ENCODE results near the gene ZNF750. TPM values are rescaled to one million over a fixed set of nuclear protein-coding genes. Genes with fewer than 3 reads are reported as not detected.

Gene ZNF750
- total and polyA plus RNA-seq, 10 of the 15 experiments (the other 5 are each of a cell fraction or from before 2014, with no cell fraction given) = 0.06 TPM; not detected in 9

GRCh38 chr17:82863383-82863940, 23.6 kb upstream of the ZNF750 start:
- BruUV-seq (replicated peaks) = TSS peak; percentile 84
- ATAC-seq (no peak), DNase-seq (ENCODE audit: low read depth, low spot score) (no peak), FAIRE-seq (no peak)
- peaks cover 78% of the 10 kb centered on the region for H3K4me1 ChIP-seq (ENCODE audit: control insufficient read depth, insufficient read depth, low read length)
- TF ChIP-seq TBL1XR1 (IDR thresholded peaks at IDR 0.05; ENCODE audit: low read depth, low read length) = no peak
- TF ChIP-seq IRF5 (IDR thresholded peaks at IDR 0.05; ENCODE audit: borderline replicate concordance) = no peak
- TF ChIP-seq BHLHE40 (IDR thresholded peaks at IDR 0.05; ENCODE audit: borderline replicate concordance in 1 of 2, low read depth in 2 of 2, low read length in 1 of 2) = no peak
- TF ChIP-seq SREBF1 (IDR thresholded peaks at IDR 0.05; ENCODE audit: low read length) = no peak
- TF ChIP-seq CHD2 (IDR thresholded peaks at IDR 0.05; ENCODE audit: borderline replicate concordance, low read depth, low read length) = no peak
- no peak for TF ChIP-seq NRF1 (conservative IDR thresholded peaks at IDR 0.05; ENCODE audit: low read depth, low read length)
- no peak for TF ChIP-seq USF2 (IDR thresholded peaks at IDR 0.05; ENCODE audit: borderline replicate concordance, low read depth, low read length)
- TF ChIP-seq CTCF (IDR thresholded peaks at IDR 0.05 in 2 of 3, conservative IDR thresholded peaks at IDR 0.05 in 1 of 3; ENCODE audit: control insufficient read depth in 2 of 3, extremely low read depth in 1 of 3, insufficient read depth in 1 of 3, low read depth in 3 of 3, low read length in 3 of 3) = 0 out of 6 replicates have a peak, but pooled peaks of 1 of the 3 experiments have one; percentile 8
- TF ChIP-seq SP1 (IDR thresholded peaks at IDR 0.05; ENCODE audit: low read depth, low read length) = peak; percentile 3
- no peak for TF ChIP-seq ATF7 (IDR thresholded peaks at IDR 0.05; ENCODE audit: low read depth)
- no peak for TF ChIP-seq TCF3 (IDR thresholded peaks at IDR 0.05; ENCODE audit: borderline replicate concordance, insufficient read depth, low read depth, low read length)
- TF ChIP-seq IRF3 (IDR thresholded peaks at IDR 0.05) = no peak
- TF ChIP-seq HDGF (IDR thresholded peaks at IDR 0.05) = 0 out of 2 replicates have a peak, but pooled peaks have one; percentile 17
- no peak for TF ChIP-seq ESRRA (IDR thresholded peaks at IDR 0.05; ENCODE audit: low read length)
- TF ChIP-seq ZNF622 (IDR thresholded peaks at IDR 0.05) = no peak
- no peak for TF ChIP-seq DPF2 (IDR thresholded peaks at IDR 0.05)
- peak; percentile 65; the same call in 1 of the 2 replicates for TF ChIP-seq SMARCA5 (IDR thresholded peaks at IDR 0.05)
- POLR2A ChIA-PET = interaction anchor here (1.4 to 3.3 kb wide), 2 partner anchors 9 to 10 kb away, joined by 6 to 9 read pairs; no protein-coding TSS in a partner anchor
- peak overlapping the region; percentile 89 for H3K9ac ChIP-seq (ENCODE audit: control insufficient read depth, insufficient read depth, low read length)
- H3K79me2 ChIP-seq (ENCODE audit: control insufficient read depth, insufficient read depth, low read length) = peaks cover 63% of the 10 kb centered on the region
- 70% methylated on average over 11 of the region's 11 CpGs for WGBS (ENCODE audit: insufficient coverage, insufficient replicate concordance, low lambda C conversion rate, missing lambda C conversion rate)
- H3K27me3 ChIP-seq (replicated peaks in 1 of 2; ENCODE audit: control insufficient read depth in 2 of 2, insufficient read depth in 2 of 2, low read length in 1 of 2) = no peaks in the 10 kb centered on the region
- peaks cover 0 to 4% of the 10 kb centered on the region in 2 experiments; a peak in 2 of 4 replicates for H3K36me3 ChIP-seq (ENCODE audit: control insufficient read depth in 2 of 2, insufficient read depth in 2 of 2, low read length in 1 of 2)
- CTCF ChIA-PET = interaction anchor here (0.7 to 2.1 kb wide), 11 partner anchors 11 to 83 kb away, joined by 3 to 20 read pairs (median 4); no protein-coding TSS in a partner anchor
- SMC1A ChIA-PET (ENCODE audit: uncharacterized antibody, unreplicated experiment) = interaction anchor here (0.7 to 2.5 kb wide), 12 partner anchors 9 to 337 kb away, joined by 3 to 14 read pairs (median 5); no protein-coding TSS in a partner anchor
- H3K4me2 ChIP-seq (ENCODE audit: control insufficient read depth, insufficient read depth) = peak overlapping the region; percentile 93
- H2AFZ ChIP-seq (ENCODE audit: control insufficient read depth, low read depth, low read length) = peak overlapping the region; percentile 45
- in situ Hi-C loops (cut with MboI) = no loop called here
- peak overlapping the region; percentile 98 for H3K27ac ChIP-seq (ENCODE audit: control insufficient read depth, insufficient read depth)
- RAD21 ChIA-PET (ENCODE audit: unreplicated experiment) = interaction anchor here (0.8 to 2.7 kb wide), 10 partner anchors 10 to 357 kb away, joined by 3 to 17 read pairs (median 4); no protein-coding TSS in a partner anchor
- no peaks in the 10 kb centered on the region for H4K20me1 ChIP-seq (ENCODE audit: control insufficient read depth, insufficient read depth)
- peak overlapping the region; percentile 36; the same call in 1 of the 2 replicates for H3K4me3 ChIP-seq
- intact Hi-C loops (cut with micrococcal nuclease; ENCODE audit: unreplicated experiment) = loop anchor here (10.0 kb wide), 1 partner anchor 79 kb away; no protein-coding TSS in a partner anchor
- no peaks in the 10 kb centered on the region for H3K9me3 ChIP-seq (replicated peaks; ENCODE audit: control insufficient read depth, insufficient read depth, low read length)
